NCI-H345 treated with DMSO at 0.1 percent for 48 hours (cell line): ENCODE data around the gene ANXA11.

Experiments
- DNase-seq: peaks from one replicate; lab custom pipeline; 2025; ENCODE audit not compliant: unreplicated experiment; lab: John Stamatoyannopoulos, UW

Gene ANXA11

DNA sequence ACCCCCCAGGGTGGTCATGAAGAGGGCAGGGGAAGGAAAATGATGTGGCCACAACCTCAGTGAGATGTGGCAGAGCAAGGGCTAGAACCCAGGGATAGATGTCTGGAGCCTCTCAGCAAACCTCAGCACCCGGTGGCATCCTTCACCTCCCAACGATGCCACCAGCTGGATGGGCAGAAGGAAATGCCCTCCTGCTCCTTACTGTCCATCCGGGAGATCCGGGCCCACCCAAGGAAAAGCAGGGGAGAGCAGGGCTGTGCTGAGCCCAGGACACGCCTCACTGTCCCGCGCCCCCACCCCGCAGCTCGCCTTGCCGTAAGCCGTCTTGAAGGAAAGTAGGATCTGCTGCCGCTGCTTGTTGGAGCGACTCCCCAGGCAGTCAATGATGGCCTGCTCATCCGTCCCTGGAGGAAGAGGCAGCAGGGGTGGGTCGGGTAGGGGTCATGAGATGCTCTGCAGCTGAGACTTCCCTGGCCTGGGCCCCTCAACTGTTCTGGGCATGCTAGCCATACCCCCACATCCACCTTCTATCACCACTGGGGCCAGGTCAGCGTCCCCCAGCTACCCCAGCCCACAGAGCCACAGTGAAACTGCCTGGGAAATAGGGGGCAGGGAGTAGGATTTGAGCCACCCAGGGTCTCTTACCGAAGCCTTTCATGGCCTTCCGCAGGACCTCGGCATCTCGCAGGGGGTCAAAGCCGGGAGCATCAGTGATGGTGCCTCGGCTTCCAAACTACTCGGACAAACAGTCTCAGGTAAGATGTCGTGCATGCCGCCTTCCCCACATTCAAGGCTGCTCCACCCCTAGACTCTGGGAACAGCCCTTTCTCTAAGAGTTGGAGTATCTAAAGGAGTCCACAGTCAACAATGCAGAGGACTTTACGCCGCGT is 38.5 kb downstream of the ANXA11 start:
- no peak for DNase-seq

DNA sequence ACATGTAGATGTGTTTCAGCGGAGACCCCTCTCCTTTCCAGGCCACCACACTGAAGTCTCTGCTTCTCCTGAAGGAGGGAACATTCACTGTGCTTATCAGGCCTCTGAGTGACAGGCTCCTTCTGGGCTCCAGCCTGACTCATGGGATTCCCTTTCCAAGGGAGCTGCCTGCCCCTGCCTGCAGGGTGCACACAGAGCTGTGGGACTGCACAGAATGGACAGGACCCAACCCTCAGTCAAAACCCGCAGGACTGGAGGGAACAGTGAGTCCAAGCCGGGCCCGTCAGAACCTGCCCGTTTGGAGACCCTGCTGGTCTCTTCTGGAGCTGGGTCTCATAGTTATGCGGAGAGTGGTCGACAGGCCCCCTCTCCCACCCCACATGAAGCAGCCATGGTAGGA is 40.2 kb downstream of the ANXA11 start:
- no peak for DNase-seq

DNA sequence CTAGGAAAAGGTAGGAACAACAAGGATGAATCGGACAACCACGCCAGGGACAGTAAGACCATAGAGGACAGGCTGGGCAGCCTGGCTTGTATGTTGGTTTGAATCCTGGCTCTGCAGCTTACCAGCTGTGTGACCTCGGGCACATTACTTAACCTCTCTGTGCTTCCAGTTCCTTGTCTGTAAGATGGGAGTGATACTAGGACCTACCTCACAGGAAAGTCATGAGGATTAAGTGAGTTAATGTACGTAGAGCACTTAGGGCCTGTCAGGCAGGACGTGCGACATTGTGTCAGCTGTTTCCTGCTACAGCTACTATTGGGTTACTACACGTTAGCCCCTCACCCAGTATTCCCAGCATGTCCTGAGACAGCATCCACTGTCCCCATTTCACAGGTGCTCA is 40.7 kb downstream of the ANXA11 start:
- DNase-seq, result no peak

DNA sequence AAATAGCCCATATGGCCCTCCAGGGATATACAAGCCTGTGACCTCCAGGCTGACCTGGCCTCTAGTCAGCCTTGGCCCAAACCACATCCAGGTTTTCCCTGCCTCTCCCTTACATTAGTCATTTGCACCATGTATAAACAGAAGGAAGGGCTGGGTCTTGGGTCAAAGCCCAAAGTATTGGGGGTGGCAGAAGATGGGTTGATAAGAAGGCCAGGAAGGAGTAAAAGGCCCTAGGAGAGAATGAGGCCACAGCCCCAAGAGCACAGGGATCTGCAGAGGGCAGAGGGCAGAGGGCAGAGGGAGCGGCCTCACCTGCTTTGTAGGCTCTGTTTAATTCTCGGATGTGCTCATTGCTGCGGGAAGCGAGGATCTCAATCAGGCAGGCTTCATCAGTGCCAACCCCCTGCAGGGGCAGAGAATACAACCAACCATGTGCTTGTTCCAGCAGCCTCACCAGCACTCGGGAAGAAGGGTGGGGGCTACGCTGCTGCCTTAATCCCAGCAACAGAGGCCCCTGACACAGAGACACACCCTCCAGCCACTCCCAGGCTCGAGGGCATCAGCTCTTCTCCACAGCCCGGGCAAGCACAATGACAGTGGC is 41.5 kb downstream of the ANXA11 start:
- peak; percentile 46 for DNase-seq

DNA sequence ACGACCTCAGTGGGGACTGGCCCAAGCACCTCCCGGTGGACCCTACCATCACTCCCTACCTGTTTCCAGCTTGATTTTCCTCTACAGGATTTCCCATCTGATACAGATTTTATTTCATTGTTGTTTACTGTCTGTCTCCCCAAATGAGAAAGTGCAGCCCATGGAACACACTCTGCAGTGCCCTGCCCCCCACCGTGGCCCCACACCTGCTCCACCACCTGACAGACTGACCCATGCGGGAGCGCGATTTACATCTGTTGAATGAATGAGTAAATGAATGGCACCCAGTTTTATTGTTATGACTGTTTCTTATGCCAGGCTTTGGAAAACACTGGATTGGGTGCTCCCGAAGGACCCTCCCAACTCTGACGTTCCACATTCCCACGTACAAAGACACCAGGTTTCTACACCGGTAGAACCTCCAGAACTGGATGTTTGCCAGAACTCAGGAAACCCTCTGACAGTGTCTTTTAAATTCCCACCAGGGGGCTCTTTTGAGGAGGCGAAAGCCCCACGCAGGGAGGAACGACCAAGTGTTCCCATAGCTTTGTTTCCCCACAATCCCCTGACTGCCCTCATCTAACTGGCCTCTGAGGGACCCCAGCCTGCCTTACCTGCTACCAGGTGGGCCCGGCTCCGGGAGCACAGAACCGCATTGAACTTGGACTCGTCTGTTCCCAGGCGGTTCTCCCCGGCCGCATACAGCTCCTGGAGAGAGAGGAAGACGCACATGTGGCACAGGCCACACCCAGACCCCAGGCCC is 43.8 kb downstream of the ANXA11 start:
- DNase-seq, result peak; percentile 35

DNA sequence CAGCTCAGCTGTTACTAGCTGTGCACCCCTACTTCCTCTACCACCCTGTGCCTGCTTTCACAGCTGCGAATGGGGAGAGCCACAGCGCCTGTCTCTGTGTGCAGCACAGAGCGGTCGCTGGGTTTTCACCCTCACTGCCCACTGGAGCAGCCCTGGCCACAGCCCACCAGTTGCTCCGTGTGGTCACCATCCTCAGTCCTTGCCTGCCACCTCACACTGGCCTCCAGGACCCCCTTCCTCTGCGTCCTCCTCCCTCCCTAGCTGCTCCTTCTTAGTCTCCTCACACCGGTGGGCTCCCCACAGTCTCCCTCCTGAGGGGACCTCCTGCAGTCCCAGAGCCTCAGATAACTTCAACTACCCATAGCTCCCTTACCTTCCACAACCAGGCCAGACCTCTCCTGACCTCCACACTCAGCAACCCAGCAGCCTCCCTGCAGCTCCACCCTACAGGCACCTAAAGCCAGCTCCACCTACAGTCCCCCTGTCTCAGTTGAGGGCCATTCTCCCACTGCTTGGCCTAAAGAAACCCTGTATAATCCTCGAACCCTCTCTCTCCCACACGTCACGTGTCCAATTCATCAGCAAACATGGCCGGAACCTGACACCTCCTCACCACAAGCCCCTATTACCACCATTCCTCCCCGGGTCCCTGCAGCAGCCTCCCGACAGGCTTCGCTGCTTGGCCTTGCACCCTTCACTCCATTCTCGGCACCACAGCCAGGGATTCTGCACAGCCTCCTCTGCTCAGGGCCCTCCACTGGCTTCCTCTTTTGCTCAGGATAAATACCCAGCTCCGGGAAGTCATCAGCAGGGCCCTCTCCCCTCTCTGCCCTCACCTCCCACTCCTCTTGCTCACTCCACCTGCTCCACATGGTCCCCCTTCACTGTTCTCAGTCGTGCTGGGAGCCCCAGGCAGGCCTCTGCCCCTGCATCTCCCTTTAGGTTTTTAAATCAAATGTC is 44.7 kb downstream of the ANXA11 start:
- DNase-seq, result no peak

DNA sequence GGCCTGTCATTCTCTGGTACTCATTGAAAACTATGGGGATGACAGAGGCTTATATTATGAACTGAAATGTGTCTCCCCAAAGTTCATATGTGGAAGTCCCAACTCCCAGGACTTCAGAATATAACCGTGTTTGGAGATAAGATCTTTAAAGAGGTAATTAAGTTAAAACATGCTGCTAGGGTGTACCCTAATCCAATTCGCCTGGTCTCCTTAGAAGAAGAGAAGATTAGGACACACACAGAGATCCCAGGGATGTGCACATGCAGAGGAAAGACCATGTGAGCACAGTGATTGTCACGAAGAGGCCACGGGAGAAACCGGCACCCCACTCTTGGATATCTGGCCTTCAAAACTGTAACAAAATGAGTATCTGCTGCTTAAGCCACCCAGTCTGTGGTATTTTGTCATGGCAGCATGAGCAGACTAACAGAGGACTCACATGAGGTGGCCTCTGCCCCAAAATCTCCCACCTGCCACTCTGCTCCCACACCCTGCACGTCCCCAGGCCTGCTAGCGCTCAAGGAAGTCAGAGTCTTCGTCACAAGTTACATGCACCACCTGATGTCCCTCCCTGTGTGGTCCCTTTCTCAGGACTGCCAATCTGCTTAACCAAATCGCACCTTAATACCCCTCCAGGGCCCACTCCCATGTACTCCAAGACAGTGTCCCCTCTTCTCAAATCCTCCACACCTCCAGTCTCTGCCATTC is 46.0 kb downstream of the ANXA11 start:
- no peak for DNase-seq

DNA sequence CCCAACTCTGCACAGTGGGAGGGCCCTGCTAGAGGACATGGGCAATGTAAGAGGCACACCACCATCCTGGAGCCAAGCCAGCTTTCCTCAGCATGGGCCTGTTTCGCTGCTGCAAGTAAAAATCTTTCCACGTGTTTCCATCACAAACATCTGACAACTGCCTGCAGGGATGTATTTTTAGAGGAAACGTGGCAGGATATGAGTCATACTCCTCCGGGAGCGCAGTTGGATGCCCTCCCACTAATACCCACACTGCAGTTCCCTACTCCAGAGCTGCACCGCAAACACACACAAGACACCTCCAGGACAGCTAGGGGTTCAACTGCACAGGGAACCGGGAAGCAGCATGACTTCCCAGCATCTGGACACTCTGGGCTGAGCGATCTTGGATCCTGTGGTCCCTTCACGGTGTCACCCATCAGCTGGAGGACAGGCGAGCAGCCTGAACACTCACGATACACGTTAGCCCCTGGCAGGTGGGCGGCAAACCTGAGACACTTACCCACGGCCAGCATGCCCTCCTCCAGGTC is 46.7 kb downstream of the ANXA11 start:
- DNase-seq, result peak; percentile 49

DNA sequence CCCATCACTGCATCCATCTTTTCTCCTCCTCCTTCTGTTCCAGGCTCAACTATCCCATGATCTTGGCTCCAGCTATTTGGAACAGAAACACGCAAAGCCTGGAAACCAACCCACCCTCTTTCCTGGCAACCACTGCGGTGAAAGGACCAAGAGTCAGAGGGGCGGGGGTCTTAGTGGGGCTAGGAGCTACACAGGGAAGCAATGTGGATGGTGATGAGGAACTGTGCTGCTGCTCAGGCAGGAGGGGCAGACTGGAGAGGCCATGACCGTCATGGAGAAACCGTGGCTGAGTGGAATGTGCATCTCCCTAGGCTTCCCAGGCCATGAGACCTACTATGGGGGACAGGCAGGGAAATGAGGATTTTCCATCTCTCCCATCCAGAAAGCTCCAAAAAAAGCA is 47.2 kb downstream of the ANXA11 start:
- no peak for DNase-seq

DNA sequence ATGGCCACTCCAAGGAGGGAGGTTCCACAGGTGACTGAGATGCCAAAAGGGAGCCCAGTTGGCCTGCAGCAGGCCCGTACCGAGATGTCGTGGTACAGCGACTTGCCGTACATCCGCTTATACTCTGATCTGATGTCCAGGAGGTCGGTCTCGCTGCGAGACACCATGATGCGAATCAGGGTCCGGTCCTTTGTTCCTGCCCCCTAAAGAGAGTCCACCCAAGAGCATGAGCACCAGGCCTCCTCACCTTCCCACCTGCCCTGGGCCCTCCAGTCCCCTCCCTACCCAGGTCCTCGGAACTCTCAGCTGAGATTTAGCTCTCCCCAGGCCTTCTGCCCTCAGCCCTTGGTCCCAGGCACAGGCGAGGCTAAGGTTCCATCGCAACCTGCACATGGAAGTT is 47.8 kb downstream of the ANXA11 start:
- DNase-seq, result no peak

DNA sequence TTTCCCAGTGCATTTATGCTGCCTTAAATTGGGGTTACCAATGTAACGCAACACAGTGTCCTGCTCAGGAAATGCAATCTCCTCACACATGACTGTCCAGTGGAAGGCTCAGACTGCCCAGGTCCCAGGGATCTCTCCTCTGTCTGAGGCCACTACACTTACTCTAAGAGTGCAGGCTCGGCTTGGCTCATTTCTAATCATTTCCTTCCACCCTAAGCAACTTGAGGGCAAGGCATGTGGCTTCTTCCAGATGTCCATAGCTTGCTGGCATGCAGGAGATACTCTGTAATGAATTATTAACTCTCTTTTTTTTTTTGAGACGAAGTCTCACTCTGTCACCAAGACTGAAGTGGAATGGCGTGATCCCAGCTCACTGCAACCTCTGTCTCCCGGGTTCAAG is 49.1 kb downstream of the ANXA11 start:
- no peak for DNase-seq

DNA sequence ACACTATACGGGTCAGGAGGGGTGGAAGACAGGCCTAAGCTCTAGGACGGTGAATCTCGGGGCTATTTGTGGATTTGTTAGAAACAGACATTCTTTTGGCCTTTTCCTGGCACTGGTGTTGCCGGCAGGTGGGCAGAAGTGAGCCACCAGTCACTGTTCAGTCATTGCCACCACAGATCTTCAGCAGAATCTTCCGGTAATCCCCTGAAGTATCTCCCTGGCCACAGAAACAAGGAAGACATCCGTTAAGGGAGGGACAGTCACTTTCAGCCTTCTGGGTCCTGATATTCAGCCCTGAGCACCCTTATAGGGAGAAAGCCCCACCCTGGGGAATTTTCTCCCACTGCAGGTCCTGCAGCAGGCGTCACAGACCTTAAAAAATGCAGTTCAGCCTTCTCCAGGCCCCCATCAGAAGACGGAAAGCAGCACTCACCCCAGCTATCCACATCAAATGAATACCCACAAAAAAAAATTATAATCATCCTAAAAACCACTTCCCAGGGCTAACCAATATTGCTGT is 49.6 kb downstream of the ANXA11 start:
- no peak for DNase-seq

DNA sequence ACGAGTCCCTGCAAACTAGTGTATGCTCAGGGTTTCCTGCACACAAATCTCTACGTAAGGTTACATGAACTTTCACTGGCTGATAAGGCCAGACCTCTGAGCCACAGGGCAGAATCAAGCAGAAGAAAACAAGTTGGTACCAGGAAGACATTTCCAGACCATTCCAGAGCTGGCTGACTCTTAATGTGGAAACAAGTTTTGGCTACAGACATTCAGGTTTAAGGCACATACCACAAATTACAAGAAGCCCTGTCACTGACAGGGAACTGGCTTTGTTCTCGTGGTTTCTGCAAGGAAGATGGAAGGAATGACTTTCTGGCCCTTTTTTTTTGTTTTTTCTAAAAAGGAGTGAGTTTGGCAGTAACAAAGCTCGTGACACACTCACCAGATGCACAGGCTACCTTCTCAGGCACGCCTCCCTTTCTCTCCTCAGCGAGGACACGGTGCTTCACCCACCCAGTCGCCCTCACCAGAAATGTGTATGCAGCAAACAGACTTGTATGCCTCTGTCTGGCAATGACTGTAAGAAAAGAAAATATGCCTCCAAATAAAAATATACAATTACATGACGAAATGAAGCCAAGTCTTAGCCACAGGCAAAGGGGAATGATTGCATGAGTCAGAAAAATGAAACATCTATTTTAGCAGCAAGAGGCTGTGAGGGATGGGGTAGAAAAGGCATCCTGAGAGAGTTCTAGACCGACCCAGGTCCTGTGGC is 50.2 kb downstream of the ANXA11 start:
- no peak for DNase-seq

DNA sequence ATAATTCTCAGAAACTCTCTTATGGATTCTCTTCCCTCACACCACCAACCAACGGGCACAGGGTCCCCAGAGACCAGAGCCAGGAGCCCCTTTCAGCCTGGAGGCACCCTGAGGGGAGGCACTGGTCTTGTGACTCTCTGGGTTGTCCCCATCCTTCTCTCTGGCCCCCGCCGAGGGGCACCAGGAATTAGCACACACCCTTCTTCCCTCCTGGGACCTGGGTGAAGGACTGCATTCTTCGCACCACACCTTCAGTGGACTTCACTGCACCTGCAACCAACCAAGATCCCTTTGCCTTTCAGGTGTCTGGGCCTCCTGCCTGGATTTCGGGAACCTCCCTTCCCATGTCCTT is 50.7 kb downstream of the ANXA11 start:
- DNase-seq, result no peak

DNA sequence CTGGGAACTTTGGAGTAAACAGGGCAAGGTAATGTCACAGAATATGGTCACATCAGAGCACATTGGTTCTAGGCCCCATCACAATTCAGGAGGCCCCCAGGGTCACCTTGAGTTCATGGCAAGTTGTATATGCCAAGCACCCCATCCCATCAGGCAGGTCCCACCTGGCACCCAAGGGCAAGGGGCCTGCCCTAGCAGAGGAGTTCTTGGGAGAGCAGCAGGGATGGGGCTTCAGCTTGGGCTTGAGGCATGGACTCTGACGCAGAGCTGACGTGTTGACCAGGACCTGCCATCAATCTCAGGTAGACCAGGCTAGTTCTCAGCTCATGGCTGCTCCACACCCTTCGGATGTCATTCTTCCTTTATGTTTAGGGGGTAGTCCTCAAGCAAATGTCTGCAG is 51.9 kb downstream of the ANXA11 start:
- DNase-seq, result no peak

DNA sequence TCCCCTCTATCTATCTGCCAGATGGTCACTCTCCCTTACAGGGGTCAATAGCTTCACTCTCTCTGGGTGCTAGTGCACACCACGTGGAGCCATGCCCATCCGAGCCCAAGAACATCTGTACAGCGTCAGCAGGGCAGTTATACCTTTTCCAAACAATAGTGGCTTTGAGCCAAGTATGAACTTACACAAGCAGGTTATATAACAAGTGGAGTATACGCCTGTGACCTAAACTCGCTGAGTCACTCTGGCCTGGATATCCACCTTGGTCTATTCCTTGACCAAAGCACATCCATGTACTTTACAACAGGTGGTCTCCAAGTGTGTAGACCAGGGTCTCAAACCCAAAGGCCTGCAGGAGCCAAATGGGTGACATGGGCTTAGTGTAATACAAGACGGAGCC is 52.5 kb downstream of the ANXA11 start:
- no peak for DNase-seq

DNA sequence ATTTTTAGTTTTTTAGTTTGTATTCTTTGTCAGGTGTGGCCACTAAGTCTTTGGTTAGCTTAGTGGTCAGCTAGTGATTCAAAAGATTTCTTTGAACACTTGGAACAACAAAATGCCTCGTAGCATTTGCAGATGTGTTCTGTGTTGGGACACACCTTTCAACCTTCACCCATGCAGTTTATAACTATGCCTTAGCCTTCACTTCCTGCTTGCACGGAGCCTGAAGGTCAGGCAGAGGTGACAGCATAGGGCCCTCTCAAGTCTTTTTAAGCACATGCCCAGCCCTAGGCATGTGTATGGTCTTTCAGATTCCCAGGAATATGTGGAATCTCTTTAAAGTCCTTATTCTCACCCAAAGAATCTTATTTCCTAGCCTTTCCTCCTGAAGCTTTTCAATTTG is 55.2 kb downstream of the ANXA11 start:
- no peak for DNase-seq

DNA sequence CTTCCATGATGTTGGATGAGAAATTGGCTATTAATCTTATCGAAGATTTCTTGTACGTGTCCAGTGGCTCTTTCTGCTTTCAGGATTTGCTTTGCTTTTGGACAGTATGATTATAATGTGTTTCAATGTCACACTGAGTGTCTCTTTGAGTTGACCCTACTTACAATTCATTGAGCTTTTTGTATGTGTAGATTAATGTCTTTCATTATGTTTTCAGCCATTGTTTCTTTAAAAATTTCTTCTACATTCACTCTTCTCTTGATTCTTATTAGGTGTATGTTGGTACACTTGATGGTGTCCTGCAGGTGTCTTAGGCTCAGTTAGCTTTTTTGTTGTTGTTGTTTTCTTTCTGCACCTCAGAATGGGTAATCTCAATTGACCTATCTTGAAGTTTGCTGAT is 56.2 kb downstream of the ANXA11 start:
- DNase-seq, result no peak

DNA sequence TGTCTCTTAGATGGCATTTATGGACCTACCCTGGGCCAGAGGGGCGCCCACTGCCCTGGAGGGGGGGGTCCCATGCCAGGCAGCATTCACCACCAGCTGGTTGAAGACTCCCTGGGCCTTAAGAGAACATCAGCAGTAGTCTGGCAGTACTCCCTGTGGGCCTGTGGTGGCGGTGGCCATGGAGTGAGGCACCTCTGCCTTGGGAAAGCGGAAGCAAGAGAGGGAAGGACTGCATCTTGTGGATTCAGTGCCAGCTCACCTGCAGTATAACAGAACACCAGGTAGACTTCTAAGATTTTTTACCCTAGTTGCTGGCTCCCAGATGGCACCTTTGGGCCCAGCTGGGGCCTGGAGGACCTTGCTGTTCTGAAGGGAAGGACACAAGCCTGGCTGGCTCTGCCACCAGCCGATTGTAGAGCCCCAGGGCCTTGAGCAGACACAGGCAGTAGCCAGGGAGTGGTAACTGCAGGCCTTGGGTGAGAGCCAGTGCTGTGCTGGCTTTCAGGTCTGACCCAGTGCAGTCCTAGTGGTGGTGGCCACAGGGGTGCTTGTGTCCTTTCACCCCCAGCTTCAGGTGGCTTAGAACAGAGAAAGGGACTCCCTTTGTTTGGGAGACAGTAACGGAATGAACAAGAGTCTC is 57.1 kb downstream of the ANXA11 start:
- DNase-seq, result no peak
